Gastrocnemius medialis (tissue), 4 donors: ENCODE measurements around the gene GART.

ENCODE experiments used
- POLR2A ChIP-seq, 2 donors: fragments of 450-650 bp; IDR thresholded peaks; one replicate each; pipeline ENCODE4 v1.6.1; 2017; ENCODE audit warnings: antibody characterized with exemption in 2 of 2, mild to moderate bottlenecking in 2 of 2, moderate library complexity in 2 of 2
- TF ChIP-seq, protein P1 (sequence below), 5 experiments: fragments of 450-650 bp in 3 of 5; fragments of 200-600 bp in 2 of 5; sonication (generic) in 2 of 5; IDR thresholded peaks in 4 of 5; conservative IDR thresholded peaks in 1 of 5; 1 replicate in 4 of 5; 2 replicates in 1 of 5; pipeline ENCODE4 v1.5.1; 2016 to 2019; ENCODE audit warnings: antibody characterized with exemption in 5 of 5, mild to moderate bottlenecking in 3 of 5, moderate library complexity in 3 of 5

DNA sequence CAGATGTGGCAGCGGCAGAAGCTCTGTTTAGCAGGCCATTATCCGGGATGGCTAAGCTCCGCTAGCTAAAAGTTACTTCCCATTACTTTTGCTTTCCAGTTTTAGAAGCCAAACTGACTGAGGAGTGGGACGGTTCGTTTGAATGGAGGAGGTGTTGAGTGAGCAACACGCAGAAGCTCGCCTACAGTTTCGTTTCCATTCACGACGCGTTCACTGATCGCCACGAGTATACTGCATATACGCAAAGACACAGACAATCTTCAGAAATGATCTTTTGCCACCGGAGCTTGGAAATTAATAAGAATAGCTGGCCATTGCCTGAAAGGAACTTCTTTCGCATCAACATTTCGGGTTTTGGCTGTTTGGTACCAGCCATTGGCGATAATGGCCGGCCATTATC lies 15.5 kb upstream of the GART start:
- TF ChIP-seq, protein P1, sequence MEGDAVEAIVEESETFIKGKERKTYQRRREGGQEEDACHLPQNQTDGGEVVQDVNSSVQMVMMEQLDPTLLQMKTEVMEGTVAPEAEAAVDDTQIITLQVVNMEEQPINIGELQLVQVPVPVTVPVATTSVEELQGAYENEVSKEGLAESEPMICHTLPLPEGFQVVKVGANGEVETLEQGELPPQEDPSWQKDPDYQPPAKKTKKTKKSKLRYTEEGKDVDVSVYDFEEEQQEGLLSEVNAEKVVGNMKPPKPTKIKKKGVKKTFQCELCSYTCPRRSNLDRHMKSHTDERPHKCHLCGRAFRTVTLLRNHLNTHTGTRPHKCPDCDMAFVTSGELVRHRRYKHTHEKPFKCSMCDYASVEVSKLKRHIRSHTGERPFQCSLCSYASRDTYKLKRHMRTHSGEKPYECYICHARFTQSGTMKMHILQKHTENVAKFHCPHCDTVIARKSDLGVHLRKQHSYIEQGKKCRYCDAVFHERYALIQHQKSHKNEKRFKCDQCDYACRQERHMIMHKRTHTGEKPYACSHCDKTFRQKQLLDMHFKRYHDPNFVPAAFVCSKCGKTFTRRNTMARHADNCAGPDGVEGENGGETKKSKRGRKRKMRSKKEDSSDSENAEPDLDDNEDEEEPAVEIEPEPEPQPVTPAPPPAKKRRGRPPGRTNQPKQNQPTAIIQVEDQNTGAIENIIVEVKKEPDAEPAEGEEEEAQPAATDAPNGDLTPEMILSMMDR (IDR thresholded peaks at IDR 0.05 in 4 of 5, conservative IDR thresholded peaks at IDR 0.05 in 1 of 5): no peak
- TF ChIP-seq POLR2A (IDR thresholded peaks at IDR 0.05): no peak
